Measurements from ENCODE around the gene KRT27.

- no peak for TF ChIP-seq CTCF (conservative IDR thresholded peaks at IDR 0.05; ENCODE audit: low read depth in 2 of 2)
- no peak for TF ChIP-seq REST (IDR thresholded peaks at IDR 0.05; ENCODE audit: unreplicated experiment)
- no peak for TF ChIP-seq EZH2 (IDR thresholded peaks at IDR 0.05; ENCODE audit: low read depth, unreplicated experiment)
- no peak for TF ChIP-seq EZH2phosphoT487 (IDR thresholded peaks at IDR 0.05; ENCODE audit: unreplicated experiment)
- no peak for TF ChIP-seq POLR2AphosphoS5 (IDR thresholded peaks at IDR 0.05; ENCODE audit: low read depth)
- no peak for TF ChIP-seq ETS1 (IDR thresholded peaks at IDR 0.05)
- TF ChIP-seq ZNF331 (CRISPR knock-in tag; IDR thresholded peaks at IDR 0.05; ENCODE audit: low read depth), result no peak
- no peak for TF ChIP-seq JUNB (IDR thresholded peaks at IDR 0.05; ENCODE audit: unreplicated experiment)
Measured at GRCh38 chr17:40825599-40825998, 43.2 kb upstream of the KRT27 start.
